Parathyroid adenoma (tissue), 2 donors: ENCODE results near the gene IGFN1.
"Not testable (repeated sequence)": the region's sequence is repeated elsewhere in the genome, so short reads cannot be mapped to it uniquely, and the experiment has no call there.

Experiments
- H2AFZ ChIP-seq: fragments of 300-600 bp; sonication (generic); one replicate; pipeline ENCODE4 v1.7.0; 2017; ENCODE audit warnings: antibody characterized with exemption, mild to moderate bottlenecking
- H3K27ac ChIP-seq: fragments of 300-600 bp; sonication (generic); one replicate; pipeline ENCODE4 v1.7.0; 2017
- H3K27me3 ChIP-seq: fragments of 300-600 bp; sonication (generic); one replicate; pipeline ENCODE4 v1.7.0; 2017; ENCODE audit warnings: low read length; ENCODE audit not compliant: control insufficient read depth, insufficient read depth
- H3K36me3 ChIP-seq: fragments of 300-600 bp; sonication (generic); one replicate; pipeline ENCODE4 v1.7.0; 2017; ENCODE audit warnings: low read length; ENCODE audit not compliant: control insufficient read depth, insufficient read depth
- H3K4me1 ChIP-seq: fragments of 300-600 bp; sonication (generic); one replicate; pipeline ENCODE4 v1.7.0; 2017; ENCODE audit warnings: control low read depth
- H3K4me2 ChIP-seq: fragments of 300-600 bp; sonication (generic); one replicate; pipeline ENCODE4 v1.7.0; 2017; ENCODE audit warnings: low read length
- H3K4me3 ChIP-seq: fragments of 300-600 bp; sonication (generic); one replicate; pipeline ENCODE4 v1.7.0; 2017; ENCODE audit warnings: low read depth, low read length
- H3K79me2 ChIP-seq: fragments of 300-600 bp; sonication (generic); one replicate; pipeline ENCODE4 v1.7.0; 2017; ENCODE audit warnings: control low read depth
- H3K9ac ChIP-seq: fragments of 300-600 bp; sonication (generic); one replicate; pipeline ENCODE4 v1.7.0; 2017; ENCODE audit warnings: mild to moderate bottlenecking
- H3K9me3 ChIP-seq: fragments of 300-600 bp; sonication (generic); one replicate; pipeline ENCODE4 v1.7.0; 2017; ENCODE audit warnings: low read length; ENCODE audit not compliant: control insufficient read depth
- TF ChIP-seq, protein P1 (sequence below): fragments of 300-600 bp; sonication (generic); IDR thresholded peaks from one replicate; pipeline ENCODE4 v1.7.0; 2017; ENCODE audit warnings: antibody characterized with exemption, mild to moderate bottlenecking
- donor health status: primary hyperparathyroidism.

The IGFN1 gene

DNA sequence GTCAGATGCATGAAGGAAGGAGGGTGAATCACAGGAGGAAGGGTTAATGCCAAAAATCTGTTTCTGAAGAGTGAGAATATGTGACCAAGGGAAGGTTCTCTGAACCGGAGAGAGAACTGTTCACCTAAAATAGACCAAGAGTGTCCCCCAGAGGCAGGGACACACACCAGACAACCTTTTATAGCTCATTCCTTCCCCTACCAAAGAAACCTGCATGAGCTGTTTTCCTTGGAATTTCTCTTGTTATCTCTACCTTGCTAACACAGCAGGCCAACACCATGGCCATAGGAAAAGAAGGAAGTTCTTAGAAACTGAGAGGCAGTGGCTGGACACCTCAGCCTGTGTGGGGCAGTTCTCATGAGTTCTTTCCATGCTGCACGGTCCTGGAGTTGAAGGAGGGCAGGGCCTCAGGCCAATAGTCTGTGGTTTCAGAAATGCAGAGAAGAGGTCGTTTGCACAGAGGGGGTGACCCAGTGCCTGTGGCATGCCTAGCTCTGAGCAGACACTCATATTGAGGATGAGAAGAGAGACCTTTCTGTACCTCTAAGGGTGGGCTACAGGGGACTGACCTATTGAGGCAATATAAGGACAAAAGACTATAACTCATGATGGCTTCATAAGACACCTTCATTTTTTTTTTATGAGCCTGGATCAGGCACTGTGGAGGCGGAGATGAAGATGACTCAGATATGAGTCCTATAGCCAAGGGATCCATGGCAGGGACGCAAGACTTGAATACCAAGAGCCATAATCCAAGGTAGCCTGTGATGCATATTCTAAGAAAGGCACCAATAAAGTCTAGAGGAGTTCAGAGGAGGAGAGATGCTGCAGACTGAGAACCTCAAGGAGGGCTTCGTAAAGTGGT, 39.4 kb downstream of the IGFN1 start:
- no peak overlapping the region for H2AFZ ChIP-seq
- H3K9me3 ChIP-seq: no peaks in the 10 kb centered on the region
- H3K36me3 ChIP-seq: no peaks in the 10 kb centered on the region
- H3K27me3 ChIP-seq: no peaks in the 10 kb centered on the region
- TF ChIP-seq, protein P1, sequence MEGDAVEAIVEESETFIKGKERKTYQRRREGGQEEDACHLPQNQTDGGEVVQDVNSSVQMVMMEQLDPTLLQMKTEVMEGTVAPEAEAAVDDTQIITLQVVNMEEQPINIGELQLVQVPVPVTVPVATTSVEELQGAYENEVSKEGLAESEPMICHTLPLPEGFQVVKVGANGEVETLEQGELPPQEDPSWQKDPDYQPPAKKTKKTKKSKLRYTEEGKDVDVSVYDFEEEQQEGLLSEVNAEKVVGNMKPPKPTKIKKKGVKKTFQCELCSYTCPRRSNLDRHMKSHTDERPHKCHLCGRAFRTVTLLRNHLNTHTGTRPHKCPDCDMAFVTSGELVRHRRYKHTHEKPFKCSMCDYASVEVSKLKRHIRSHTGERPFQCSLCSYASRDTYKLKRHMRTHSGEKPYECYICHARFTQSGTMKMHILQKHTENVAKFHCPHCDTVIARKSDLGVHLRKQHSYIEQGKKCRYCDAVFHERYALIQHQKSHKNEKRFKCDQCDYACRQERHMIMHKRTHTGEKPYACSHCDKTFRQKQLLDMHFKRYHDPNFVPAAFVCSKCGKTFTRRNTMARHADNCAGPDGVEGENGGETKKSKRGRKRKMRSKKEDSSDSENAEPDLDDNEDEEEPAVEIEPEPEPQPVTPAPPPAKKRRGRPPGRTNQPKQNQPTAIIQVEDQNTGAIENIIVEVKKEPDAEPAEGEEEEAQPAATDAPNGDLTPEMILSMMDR: no peak
- H3K4me2 ChIP-seq: no peak overlapping the region
- no peak overlapping the region for H3K9ac ChIP-seq
- H3K27ac ChIP-seq: no peak overlapping the region
- no peaks in the 10 kb centered on the region for H3K4me1 ChIP-seq
- no peak overlapping the region for H3K4me3 ChIP-seq
- H3K79me2 ChIP-seq: no peaks in the 10 kb centered on the region

DNA sequence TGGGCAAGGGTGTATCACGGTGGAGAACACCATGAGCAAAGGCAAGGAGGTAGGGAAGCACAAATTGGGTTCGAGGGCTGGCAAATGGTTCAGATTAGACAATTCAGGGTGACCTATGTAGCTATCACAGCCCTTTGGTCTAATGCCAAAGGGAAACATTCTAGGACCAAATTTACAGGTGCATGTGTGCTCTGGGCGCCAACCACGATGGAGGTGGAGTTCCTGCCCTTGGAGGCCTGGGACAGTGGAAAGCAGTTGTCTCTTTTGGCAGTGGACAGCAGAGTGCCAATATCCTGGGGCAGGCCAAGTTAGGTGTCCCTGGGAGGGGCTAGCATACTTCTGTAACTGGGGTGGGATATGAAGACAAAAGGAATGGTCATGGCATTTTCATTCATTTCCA, 40.1 kb downstream of the IGFN1 start:
- no peaks in the 10 kb centered on the region for H3K79me2 ChIP-seq
- H3K4me3 ChIP-seq: no peak overlapping the region
- TF ChIP-seq, protein P1: no peak
- no peak overlapping the region for H3K4me2 ChIP-seq
- no peak overlapping the region for H3K9ac ChIP-seq
- H3K27me3 ChIP-seq: no peaks in the 10 kb centered on the region
- no peak overlapping the region for H2AFZ ChIP-seq
- H3K36me3 ChIP-seq: no peaks in the 10 kb centered on the region
- H3K9me3 ChIP-seq: no peaks in the 10 kb centered on the region
- no peak overlapping the region for H3K27ac ChIP-seq
- H3K4me1 ChIP-seq: no peaks in the 10 kb centered on the region

DNA sequence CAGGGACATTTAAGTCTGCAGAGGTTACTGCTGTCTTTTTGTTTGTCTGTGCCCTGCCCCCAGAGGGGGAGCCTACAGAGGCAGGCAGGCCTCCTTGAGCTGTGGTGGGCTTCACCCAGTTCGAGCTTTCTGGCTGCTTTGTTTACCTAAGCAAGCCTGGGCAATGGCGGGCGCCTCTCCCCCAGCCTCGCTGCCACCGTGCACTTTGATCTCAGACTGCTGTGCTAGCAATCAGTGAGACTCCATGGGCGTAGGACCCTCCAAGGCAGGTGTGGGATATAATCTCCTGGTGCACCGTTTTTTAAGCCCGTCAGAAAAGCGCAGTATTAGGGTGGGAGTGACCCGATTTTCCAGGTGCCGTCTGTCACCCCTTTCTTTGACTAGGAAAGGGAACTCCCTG, 49.0 kb downstream of the IGFN1 start:
- not testable (repeated sequence) for H2AFZ ChIP-seq, H3K27me3 ChIP-seq, H3K4me2 ChIP-seq, H3K79me2 ChIP-seq, H3K4me1 ChIP-seq, H3K36me3 ChIP-seq, H3K27ac ChIP-seq, H3K9ac ChIP-seq, H3K9me3 ChIP-seq, H3K4me3 ChIP-seq

DNA sequence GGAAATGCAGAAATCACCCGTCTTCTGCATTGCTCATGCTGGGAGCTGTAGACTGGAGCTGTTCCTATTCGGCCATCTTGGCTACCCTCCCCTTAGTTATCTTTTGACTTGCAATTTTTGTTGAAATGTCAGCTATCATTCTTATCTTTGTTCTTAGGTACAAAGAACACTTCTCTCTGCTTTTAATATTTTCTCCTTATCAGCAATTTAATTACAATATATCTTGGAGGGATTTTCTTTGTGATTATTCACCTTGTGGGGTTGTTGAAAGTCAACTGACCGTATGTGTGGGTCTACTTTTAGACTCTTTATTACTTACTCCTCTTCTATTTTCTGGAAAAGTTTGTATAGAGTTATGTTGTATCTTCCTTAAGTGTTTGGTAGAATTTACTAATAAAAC, 49.5 kb downstream of the IGFN1 start:
- no peak overlapping the region for H3K4me3 ChIP-seq
- H3K4me1 ChIP-seq: no peaks in the 10 kb centered on the region
- no peaks in the 10 kb centered on the region for H3K79me2 ChIP-seq
- H3K9me3 ChIP-seq: no peaks in the 10 kb centered on the region
- no peak overlapping the region for H3K4me2 ChIP-seq
- H3K27me3 ChIP-seq: no peaks in the 10 kb centered on the region
- H3K27ac ChIP-seq: no peak overlapping the region
- no peak overlapping the region for H3K9ac ChIP-seq
- H2AFZ ChIP-seq: no peak overlapping the region
- TF ChIP-seq, protein P1: no peak
- no peaks in the 10 kb centered on the region for H3K36me3 ChIP-seq

DNA sequence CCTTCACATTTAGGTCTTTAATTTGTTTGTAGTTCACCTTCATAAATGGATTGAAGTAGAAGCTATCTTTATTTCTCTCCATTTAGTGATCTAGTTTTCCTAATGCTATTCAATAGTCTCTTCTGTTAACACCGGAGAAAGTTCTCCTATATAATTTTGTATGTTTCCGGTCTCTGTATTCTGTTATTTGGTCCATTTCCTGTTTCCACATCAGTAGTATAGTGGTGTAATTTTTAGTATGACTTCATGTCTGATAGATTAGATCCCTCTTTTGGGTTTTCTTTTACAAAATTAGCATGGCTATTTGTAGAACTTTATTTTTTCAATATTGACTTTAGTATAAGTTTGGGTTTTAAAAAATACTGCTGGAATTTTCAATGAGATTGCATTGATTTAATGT, 51.1 kb downstream of the IGFN1 start:
- TF ChIP-seq, protein P1: no peak
- no peak overlapping the region for H2AFZ ChIP-seq
- H3K9me3 ChIP-seq: no peaks in the 10 kb centered on the region
- no peaks in the 10 kb centered on the region for H3K79me2 ChIP-seq
- H3K9ac ChIP-seq: no peak overlapping the region
- no peaks in the 10 kb centered on the region for H3K4me1 ChIP-seq
- H3K4me2 ChIP-seq: no peak overlapping the region
- H3K27ac ChIP-seq: no peak overlapping the region
- no peak overlapping the region for H3K4me3 ChIP-seq
- H3K27me3 ChIP-seq: no peaks in the 10 kb centered on the region
- H3K36me3 ChIP-seq: no peaks in the 10 kb centered on the region
